Kidney (tissue), 14 donors: Measurements from ENCODE around the gene GJD3. TPM values are rescaled to one million over a fixed set of nuclear protein-coding genes. Genes with fewer than 3 reads are reported as not detected.
"Not testable (repeated sequence)": the region's sequence is repeated elsewhere in the genome, so short reads cannot be mapped to it uniquely, and the experiment has no call there.

ENCODE experiments used
- DNase-seq, 5 donors: peaks; one replicate each; pipeline ENCODE4 v3.0.0-alpha.2; 2013 to 2020
- FAIRE-seq: peaks from 2 replicates; lab custom pipeline; 2012; peaks lifted over from hg19 to GRCh38; lab: Jason Lieb, UNC
- H3K27ac ChIP-seq, 2 donors: one replicate each; pipeline ENCODE4 v1.7.0; 2013; ENCODE audit warnings: low read depth in 2 of 2, low read length in 2 of 2, inconsistent platforms in 1 of 2
- H3K27me3 ChIP-seq: one replicate; pipeline ENCODE4 v1.7.1; 2013; ENCODE audit warnings: low read length, inconsistent platforms; ENCODE audit not compliant: control insufficient read depth, insufficient read depth
- H3K36me3 ChIP-seq, 3 donors: one replicate each; pipeline versions ENCODE4 v1.7.0 to v1.7.1; 2013; ENCODE audit warnings: low read length in 3 of 3, control low read depth in 1 of 3, inconsistent platforms in 1 of 3; ENCODE audit not compliant: insufficient read depth in 3 of 3, control insufficient read depth in 2 of 3
- H3K4me1 ChIP-seq, 3 donors: one replicate each; pipeline versions ENCODE4 v1.7.0 to v1.7.1; 2013; ENCODE audit warnings: low read length in 3 of 3, inconsistent platforms in 1 of 3, low read depth in 1 of 3; ENCODE audit not compliant: control insufficient read depth in 2 of 3, insufficient read depth in 2 of 3
- H3K4me3 ChIP-seq, 3 donors: one replicate each; pipeline versions ENCODE4 v1.7.0 to v1.8.1; 2013; ENCODE audit warnings: low read length in 3 of 3, control low read depth in 1 of 3, inconsistent platforms in 1 of 3
- H3K9ac ChIP-seq, 3 donors: one replicate each; pipeline versions ENCODE4 v1.7.0 to v1.7.1; 2013; ENCODE audit warnings: low read length in 3 of 3, control low read depth in 1 of 3, inconsistent platforms in 1 of 3
- H3K9me3 ChIP-seq, 3 donors: one replicate each; pipeline versions ENCODE4 v1.7.0 to v1.7.1; 2013; ENCODE audit warnings: low read length in 3 of 3, control low read depth in 1 of 3, inconsistent platforms in 1 of 3; ENCODE audit not compliant: control insufficient read depth in 2 of 3, insufficient read depth in 1 of 3
- intact Hi-C: fragments of 100-400 bp; cut with DNase I; formaldehyde crosslinking; loops from one replicate; pipeline ENCODE4 v1.11.1; 2022
- polyA plus RNA-seq: library from polyadenylated mRNA; stranded (reverse); fragments of 350-450 nt; fragmentation: Illumina TruSeq; extraction: RNeasy Lipid Tissue Mini Kit (QIAGEN cat#74804); gene quantifications from one replicate; pipeline ENCODE4 v1.2.3, GENCODE V29; 2014; ENCODE audit warnings: low read depth, low replicate concordance; ENCODE audit not compliant: insufficient read depth
- total RNA-seq: library from RNA; stranded (reverse); fragmentation: NEBNext Ultra II Directional; extraction: Animal tissue kit (Norgen Biotek cat#: 25700); gene quantifications from one replicate; pipeline ENCODE4 v1.2.1, GENCODE V29; 2021
- TF ChIP-seq, protein P1 (sequence below): IDR thresholded peaks from 3 replicates; pipeline ENCODE4 v1.5.1; 2012; ENCODE audit warnings: mild to moderate bottlenecking, moderate library complexity, borderline replicate concordance; ENCODE audit not compliant: insufficient read depth; ENCODE audit errors: extremely low read depth
- donor health status: control.
- donor health status: control.
- donor health status: control.
- donor health status: control.
- donor health status: control.
- donor health status: DM: yes; HTN: yes; CAD: no.
- donor health status: Normal renal cell carcinoma (clear cell type).

The GJD3 gene
- total and polyA plus RNA-seq, 2 donors from 2014 or later, result 2.6 TPM; not detected in 1

GRCh38 chr17:40382251-40382650 lies 17.7 kb upstream of the GJD3 start:
- H3K27ac ChIP-seq, result no peak overlapping the region
- TF ChIP-seq, protein P1, sequence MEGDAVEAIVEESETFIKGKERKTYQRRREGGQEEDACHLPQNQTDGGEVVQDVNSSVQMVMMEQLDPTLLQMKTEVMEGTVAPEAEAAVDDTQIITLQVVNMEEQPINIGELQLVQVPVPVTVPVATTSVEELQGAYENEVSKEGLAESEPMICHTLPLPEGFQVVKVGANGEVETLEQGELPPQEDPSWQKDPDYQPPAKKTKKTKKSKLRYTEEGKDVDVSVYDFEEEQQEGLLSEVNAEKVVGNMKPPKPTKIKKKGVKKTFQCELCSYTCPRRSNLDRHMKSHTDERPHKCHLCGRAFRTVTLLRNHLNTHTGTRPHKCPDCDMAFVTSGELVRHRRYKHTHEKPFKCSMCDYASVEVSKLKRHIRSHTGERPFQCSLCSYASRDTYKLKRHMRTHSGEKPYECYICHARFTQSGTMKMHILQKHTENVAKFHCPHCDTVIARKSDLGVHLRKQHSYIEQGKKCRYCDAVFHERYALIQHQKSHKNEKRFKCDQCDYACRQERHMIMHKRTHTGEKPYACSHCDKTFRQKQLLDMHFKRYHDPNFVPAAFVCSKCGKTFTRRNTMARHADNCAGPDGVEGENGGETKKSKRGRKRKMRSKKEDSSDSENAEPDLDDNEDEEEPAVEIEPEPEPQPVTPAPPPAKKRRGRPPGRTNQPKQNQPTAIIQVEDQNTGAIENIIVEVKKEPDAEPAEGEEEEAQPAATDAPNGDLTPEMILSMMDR, result no peak

GRCh38 chr17:40378966-40379365 lies 14.4 kb upstream of the GJD3 start:
- Histone ChIP-seq H3K36me3 (no peaks in the 10 kb centered on the region), H3K4me3 (no peak overlapping the region), H3K9ac (no peak overlapping the region), H3K27me3 (no peaks in the 10 kb centered on the region), H3K4me1 (no peaks in the 10 kb centered on the region), H3K9me3 (no peaks in the 10 kb centered on the region), H3K27ac (no peak overlapping the region)
- FAIRE-seq (no peak), DNase-seq (no peak)
- intact Hi-C loops, result no loop called here
- TF ChIP-seq, protein P1, result no peak

More at GRCh38 chr17:40382251-40382650, 17.7 kb upstream of the GJD3 start:
- Histone ChIP-seq H3K36me3 (no peaks in the 10 kb centered on the region), H3K4me1 (no peaks in the 10 kb centered on the region), H3K4me3 (no peak overlapping the region), H3K9me3 (no peaks in the 10 kb centered on the region), H3K27me3 (no peaks in the 10 kb centered on the region), H3K9ac (no peak overlapping the region)
- intact Hi-C loops, result no loop called here
- no peak for DNase-seq
- FAIRE-seq, result no peak

- intact Hi-C loops, result no loop called here
- H3K36me3 ChIP-seq, result no peaks in the 10 kb centered on the region
- H3K4me3 ChIP-seq, result no peak overlapping the region
- DNase-seq (no peak), FAIRE-seq (no peak)
- H3K4me1 ChIP-seq, result no peaks in the 10 kb centered on the region
- TF ChIP-seq, protein P1, result no peak
- H3K9ac ChIP-seq, result no peak overlapping the region
- no peaks in the 10 kb centered on the region for H3K9me3 ChIP-seq
- no peak overlapping the region for H3K27ac ChIP-seq
- no peaks in the 10 kb centered on the region for H3K27me3 ChIP-seq
Observed at GRCh38 chr17:40377832-40378231, 13.3 kb upstream of the GJD3 start.

DNA sequence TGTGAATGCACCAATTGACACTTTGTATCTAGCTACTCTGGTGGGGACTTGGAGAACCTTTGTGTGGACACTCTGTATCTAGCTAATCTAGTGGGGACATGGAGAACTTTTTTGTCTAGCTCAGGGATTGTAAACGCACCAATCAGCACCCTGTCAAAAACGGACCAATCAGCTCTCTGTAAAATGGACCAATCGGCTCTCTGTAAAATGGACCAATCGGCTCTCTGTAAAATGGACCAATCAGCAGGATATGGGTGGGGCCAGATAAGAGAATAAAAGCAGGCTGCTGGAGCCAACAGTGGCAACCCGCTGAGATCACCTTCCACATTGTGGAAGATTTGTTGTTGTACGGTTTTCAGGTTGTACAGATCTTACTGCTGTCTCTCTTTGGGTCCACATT lies 12.0 kb upstream of the GJD3 start:
- H3K4me1 ChIP-seq, H3K27ac ChIP-seq, FAIRE-seq, H3K4me3 ChIP-seq, DNase-seq, intact Hi-C loops, H3K36me3 ChIP-seq, H3K9ac ChIP-seq, H3K27me3 ChIP-seq, H3K9me3 ChIP-seq: not testable (repeated sequence)

GRCh38 chr17:40375786-40376185 lies 11.2 kb upstream of the GJD3 start:
- FAIRE-seq, intact Hi-C loops, H3K27ac ChIP-seq, H3K4me3 ChIP-seq, DNase-seq, H3K4me1 ChIP-seq, H3K9me3 ChIP-seq, H3K36me3 ChIP-seq, H3K9ac ChIP-seq, H3K27me3 ChIP-seq: not testable (repeated sequence)
